Breast epithelium (tissue), 3 donors: Measurements from ENCODE around the gene KPNA4.

Source experiments
- CTCF ChIP-seq, 3 donors: fragments of 450-650 bp; IDR thresholded peaks; one replicate each; pipeline ENCODE4 v1.5.1; 2016 to 2017; ENCODE audit warnings: antibody characterized with exemption in 3 of 3, mild to moderate bottlenecking in 3 of 3, moderate library complexity in 3 of 3
- POLR2A ChIP-seq: fragments of 450-650 bp; IDR thresholded peaks from one replicate; pipeline ENCODE4 v1.6.1; 2016; ENCODE audit warnings: antibody characterized with exemption, mild to moderate bottlenecking, moderate library complexity
- POLR2AphosphoS5 ChIP-seq, 3 donors: sonication (generic); formaldehyde crosslinking; IDR thresholded peaks; one replicate each; pipeline ENCODE4 v1.6.1; 2017; ENCODE audit warnings: antibody characterized with exemption in 3 of 3

GRCh38 chr3:160580938-160581337, 15.6 kb upstream of the KPNA4 start:
- TF ChIP-seq CTCF (IDR thresholded peaks at IDR 0.05) (no peak), POLR2AphosphoS5 (IDR thresholded peaks at IDR 0.05) (no peak), POLR2A (no peak)
